ENCODE results near the gene PCDH9.
"Not testable (repeated sequence)": the region's sequence is repeated elsewhere in the genome, so short reads cannot be mapped to it uniquely, and the experiment has no call there.

PCDH9 gene

DNA sequence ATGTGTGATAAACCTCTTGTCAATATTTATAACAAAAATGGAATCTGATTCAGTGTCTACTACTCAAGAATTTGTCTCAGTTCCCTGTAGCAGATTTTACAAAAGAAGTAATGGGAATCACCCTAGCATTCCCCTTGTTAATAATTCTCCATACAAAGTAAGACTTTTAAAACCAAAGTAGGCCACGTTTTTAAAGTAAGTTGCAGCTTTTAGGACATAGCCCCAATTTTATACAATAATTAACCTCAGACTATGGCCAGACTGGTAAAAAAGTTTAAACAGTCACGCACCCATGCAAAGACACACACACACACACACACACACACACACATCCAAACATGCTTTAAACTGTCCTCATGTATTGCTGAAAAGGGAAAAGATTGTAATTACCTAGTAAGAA lies 589.9 kb downstream of the PCDH9 start:
- no peaks in the 10 kb centered on the region for H3K36me3 ChIP-seq (ENCODE audit: control insufficient read depth, insufficient read depth, low read length)
- H3K9me3 ChIP-seq (ENCODE audit: control insufficient read depth, insufficient read depth, low read length), result no peaks in the 10 kb centered on the region

DNA sequence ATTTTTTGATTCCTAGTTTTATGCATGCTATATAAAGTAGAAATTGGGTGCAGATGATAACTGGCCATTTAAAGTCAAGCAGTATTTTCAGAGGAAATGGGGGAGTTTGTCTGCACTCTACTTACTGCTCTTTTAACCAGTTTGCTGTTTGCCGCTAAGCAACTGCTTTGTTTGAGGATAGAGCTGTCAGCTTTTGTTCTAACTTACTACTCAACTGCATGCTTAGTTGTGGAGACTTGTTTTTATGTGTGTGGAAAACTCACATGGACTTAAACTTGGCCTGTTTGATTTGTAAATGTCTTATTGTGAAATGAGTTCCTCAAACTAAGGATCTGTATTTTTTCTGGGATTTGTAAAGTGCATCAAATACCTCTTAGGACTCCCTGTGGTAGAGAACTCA lies 591.1 kb downstream of the PCDH9 start:
- no peak overlapping the region for H3K27ac ChIP-seq (ENCODE audit: low read depth, low read length)
- H3K27me3 ChIP-seq (ENCODE audit: control insufficient read depth, insufficient read depth, low read length), result no peaks in the 10 kb centered on the region
- H3K9ac ChIP-seq (ENCODE audit: low read depth, low read length), result no peak overlapping the region
- no peaks in the 10 kb centered on the region for H3K36me3 ChIP-seq (ENCODE audit: control insufficient read depth, insufficient read depth, low read length)
- H3K4me3 ChIP-seq (ENCODE audit: low read depth, low read length), result no peak overlapping the region
- peaks cover 5% of the 10 kb centered on the region for H3K4me1 ChIP-seq (ENCODE audit: control insufficient read depth, insufficient read depth, low read length)
- no peaks in the 10 kb centered on the region for H3K9me3 ChIP-seq (ENCODE audit: control insufficient read depth, insufficient read depth, low read length)

More for the DNA sequence above, 589.9 kb downstream of the PCDH9 start:
- Histone ChIP-seq H3K27me3 (ENCODE audit: control insufficient read depth, insufficient read depth, low read length) (no peaks in the 10 kb centered on the region), H3K9ac (ENCODE audit: low read depth, low read length) (no peak overlapping the region), H3K27ac (ENCODE audit: low read depth, low read length) (no peak overlapping the region), H3K4me1 (ENCODE audit: control insufficient read depth, insufficient read depth, low read length) (peaks cover 5% of the 10 kb centered on the region), H3K4me3 (ENCODE audit: low read depth, low read length) (no peak overlapping the region)

DNA sequence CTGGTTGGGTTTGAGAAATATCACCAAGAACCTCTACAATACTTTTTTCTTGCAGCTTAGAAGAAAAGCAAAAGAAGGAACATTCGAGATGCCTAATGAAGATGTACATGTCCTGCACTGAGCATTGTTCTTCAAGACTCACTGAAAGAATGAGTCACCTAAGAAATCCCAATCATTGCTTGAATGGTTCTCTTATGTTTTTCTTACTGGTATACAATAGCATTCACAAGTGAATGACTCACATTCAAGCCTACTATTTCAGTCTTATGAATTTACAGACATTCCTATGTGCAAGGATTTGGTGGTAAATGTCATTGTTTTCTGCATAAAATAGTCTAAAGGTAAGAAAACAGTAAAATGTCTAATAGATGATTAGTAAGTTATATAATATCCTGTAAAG lies 594.6 kb downstream of the PCDH9 start:
- no peaks in the 10 kb centered on the region for H3K9me3 ChIP-seq (ENCODE audit: control insufficient read depth, insufficient read depth, low read length)

DNA sequence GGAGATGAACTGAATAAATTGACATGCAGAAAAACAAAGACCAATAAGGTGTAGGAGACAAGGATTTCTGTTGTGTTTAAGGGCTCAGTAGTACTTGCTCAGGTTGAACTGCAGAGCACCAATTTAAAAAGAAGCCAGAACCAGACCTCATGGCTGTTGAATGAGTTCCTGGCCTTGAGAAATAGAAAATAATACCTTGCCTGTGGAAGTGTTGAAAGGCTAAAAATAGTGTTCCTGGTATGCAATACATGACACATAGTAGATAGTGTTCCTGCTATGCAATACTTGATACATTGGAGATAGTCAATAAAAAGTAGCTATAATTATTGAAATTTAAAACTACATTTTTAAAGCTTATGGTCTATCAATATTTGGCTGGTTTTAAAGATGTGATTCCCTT lies 595.8 kb downstream of the PCDH9 start:
- H3K36me3 ChIP-seq (ENCODE audit: control insufficient read depth, insufficient read depth, low read length), result no peaks in the 10 kb centered on the region
- no peak overlapping the region for H3K27ac ChIP-seq (ENCODE audit: low read depth, low read length)

More for the DNA sequence above, 594.6 kb downstream of the PCDH9 start:
- Histone ChIP-seq H3K27ac (ENCODE audit: low read depth, low read length) (no peak overlapping the region), H3K9ac (ENCODE audit: low read depth, low read length) (no peak overlapping the region), H3K36me3 (ENCODE audit: control insufficient read depth, insufficient read depth, low read length) (no peaks in the 10 kb centered on the region), H3K4me3 (ENCODE audit: low read depth, low read length) (no peak overlapping the region), H3K4me1 (ENCODE audit: control insufficient read depth, insufficient read depth, low read length) (peaks cover 5% of the 10 kb centered on the region), H3K27me3 (ENCODE audit: control insufficient read depth, insufficient read depth, low read length) (no peaks in the 10 kb centered on the region)

DNA sequence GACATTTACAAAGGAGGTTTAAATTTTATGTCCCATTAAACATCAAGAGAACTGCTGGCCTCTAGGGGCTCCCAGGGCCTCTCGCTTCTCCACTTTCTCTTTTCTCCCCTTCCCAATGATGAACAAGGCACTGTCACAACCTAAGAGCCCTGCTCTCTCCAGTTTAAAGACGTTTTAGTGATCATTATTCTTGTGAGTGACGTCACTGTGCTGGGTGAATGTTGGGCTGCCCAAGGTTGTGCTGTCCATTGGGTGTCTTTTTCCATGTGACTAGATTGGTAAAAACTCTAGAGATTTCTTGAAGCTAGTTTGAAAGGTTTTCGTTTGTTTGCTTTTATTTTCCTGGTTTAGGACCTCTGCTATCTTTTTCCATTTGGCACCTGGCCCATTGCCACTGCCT lies 602.6 kb downstream of the PCDH9 start:
- H3K9me3 ChIP-seq (ENCODE audit: control insufficient read depth, insufficient read depth, low read length), result peaks cover 3% of the 10 kb centered on the region; the same call in 1 of the 2 replicates
- H3K4me3 ChIP-seq (ENCODE audit: low read depth, low read length), result no peak overlapping the region
- H3K4me1 ChIP-seq (ENCODE audit: control insufficient read depth, insufficient read depth, low read length), result no peaks in the 10 kb centered on the region
- no peak overlapping the region for H3K9ac ChIP-seq (ENCODE audit: low read depth, low read length)
- H3K27ac ChIP-seq (ENCODE audit: low read depth, low read length), result no peak overlapping the region
- no peaks in the 10 kb centered on the region for H3K36me3 ChIP-seq (ENCODE audit: control insufficient read depth, insufficient read depth, low read length)
- no peaks in the 10 kb centered on the region for H3K27me3 ChIP-seq (ENCODE audit: control insufficient read depth, insufficient read depth, low read length)

More for the DNA sequence above, 595.8 kb downstream of the PCDH9 start:
- Histone ChIP-seq H3K27me3 (ENCODE audit: control insufficient read depth, insufficient read depth, low read length) (no peaks in the 10 kb centered on the region), H3K4me3 (ENCODE audit: low read depth, low read length) (no peak overlapping the region), H3K9ac (ENCODE audit: low read depth, low read length) (no peak overlapping the region), H3K9me3 (ENCODE audit: control insufficient read depth, insufficient read depth, low read length) (peaks cover 3% of the 10 kb centered on the region; the same call in 1 of the 2 replicates), H3K4me1 (ENCODE audit: control insufficient read depth, insufficient read depth, low read length) (peaks cover 5% of the 10 kb centered on the region)

DNA sequence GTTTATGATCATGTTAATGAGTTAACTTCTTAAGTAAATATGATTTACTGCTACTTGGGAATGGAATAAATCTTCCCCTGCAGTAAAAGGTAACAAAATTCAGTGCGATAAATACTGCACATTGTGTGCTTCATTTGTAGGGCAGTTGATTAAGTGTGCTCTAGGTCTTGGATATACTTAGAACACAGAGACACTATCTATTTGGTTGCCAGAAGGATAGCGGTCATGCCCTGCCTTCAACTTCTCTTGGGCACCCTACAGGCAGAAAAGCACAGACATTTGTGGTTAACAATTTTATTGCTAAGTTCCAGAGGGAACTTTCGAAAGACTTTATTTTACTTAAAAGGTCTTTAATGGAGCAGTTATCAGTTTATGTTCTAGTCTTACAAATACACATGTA lies 605.8 kb downstream of the PCDH9 start:
- H3K9ac ChIP-seq (ENCODE audit: low read depth, low read length), result no peak overlapping the region
- 0 out of 2 replicates have a peak, but pooled peaks cover 3% of the 10 kb centered on the region for H3K9me3 ChIP-seq (ENCODE audit: control insufficient read depth, insufficient read depth, low read length)
- H3K4me3 ChIP-seq (ENCODE audit: low read depth, low read length), result no peak overlapping the region
- no peaks in the 10 kb centered on the region for H3K36me3 ChIP-seq (ENCODE audit: control insufficient read depth, insufficient read depth, low read length)
- no peaks in the 10 kb centered on the region for H3K27me3 ChIP-seq (ENCODE audit: control insufficient read depth, insufficient read depth, low read length)
- no peaks in the 10 kb centered on the region for H3K4me1 ChIP-seq (ENCODE audit: control insufficient read depth, insufficient read depth, low read length)
- H3K27ac ChIP-seq (ENCODE audit: low read depth, low read length), result no peak overlapping the region

DNA sequence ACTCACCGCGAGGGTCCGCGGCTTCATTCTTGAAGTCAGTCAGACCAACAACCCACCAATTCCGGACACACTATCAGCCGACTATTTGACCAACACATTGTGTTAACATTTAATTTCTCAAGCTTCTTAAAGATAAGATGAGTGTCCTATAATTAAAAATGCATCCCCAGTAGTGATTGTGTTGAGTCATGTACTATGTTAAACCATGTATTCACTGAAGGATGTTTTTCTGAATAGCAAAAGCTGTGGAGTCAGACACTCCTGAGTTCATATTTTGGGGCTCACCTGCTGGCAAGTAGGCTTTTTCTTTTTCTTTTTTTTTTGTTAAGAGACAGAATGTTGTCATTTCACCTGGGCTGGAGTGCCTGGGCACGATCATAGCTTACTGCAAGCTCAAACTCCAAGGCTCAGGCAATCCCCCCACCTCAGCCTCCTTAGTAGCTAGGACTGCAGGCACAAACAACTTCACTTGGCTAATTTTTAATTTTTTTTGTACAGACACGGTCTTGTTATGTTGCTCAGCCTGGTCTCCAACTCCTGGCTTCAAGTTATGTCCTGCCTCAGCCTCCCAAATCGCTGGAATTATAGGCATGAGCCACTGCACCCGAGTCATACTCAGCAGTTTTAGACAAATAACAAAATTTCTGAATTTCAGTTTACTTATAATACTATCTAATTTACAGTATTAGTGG lies 606.9 kb downstream of the PCDH9 start:
- Histone ChIP-seq H3K27me3 (ENCODE audit: control insufficient read depth, insufficient read depth, low read length) (no peaks in the 10 kb centered on the region), H3K9ac (ENCODE audit: low read depth, low read length) (no peak overlapping the region), H3K9me3 (ENCODE audit: control insufficient read depth, insufficient read depth, low read length) (0 out of 2 replicates have a peak, but pooled peaks cover 3% of the 10 kb centered on the region), H3K4me3 (ENCODE audit: low read depth, low read length) (no peak overlapping the region), H3K4me1 (ENCODE audit: control insufficient read depth, insufficient read depth, low read length) (no peaks in the 10 kb centered on the region), H3K36me3 (ENCODE audit: control insufficient read depth, insufficient read depth, low read length) (no peaks in the 10 kb centered on the region), H3K27ac (ENCODE audit: low read depth, low read length) (no peak overlapping the region)

DNA sequence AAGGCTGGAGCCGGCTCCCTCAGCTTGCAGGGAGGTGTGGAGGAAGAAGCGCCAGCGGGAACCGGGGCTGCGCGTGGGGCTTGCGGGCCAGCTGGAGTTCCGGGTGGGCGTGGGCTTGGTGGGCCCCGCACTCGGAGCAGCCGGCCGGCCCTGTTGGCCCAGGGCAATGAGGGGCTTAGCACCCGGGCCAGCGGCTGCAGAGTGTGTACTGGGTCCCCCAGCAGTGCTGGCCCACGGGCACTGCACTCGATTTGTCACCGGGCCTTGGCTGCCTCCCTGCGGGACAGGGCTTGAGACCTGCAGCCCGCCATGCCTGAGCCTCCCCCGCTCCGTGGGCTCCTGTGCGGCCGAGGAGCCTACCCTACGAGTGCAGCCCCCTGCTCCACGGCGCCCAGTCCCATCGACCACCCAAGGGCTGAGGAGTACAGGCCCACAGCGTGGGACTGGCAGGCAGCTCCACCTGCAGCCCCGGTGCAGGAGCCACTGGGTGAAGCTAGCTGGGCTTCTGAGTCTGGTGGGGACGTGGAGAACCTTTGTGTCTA lies 608.2 kb downstream of the PCDH9 start:
- H3K27ac ChIP-seq (ENCODE audit: low read depth, low read length); H3K27me3 ChIP-seq (ENCODE audit: control insufficient read depth, insufficient read depth, low read length); H3K36me3 ChIP-seq (ENCODE audit: control insufficient read depth, insufficient read depth, low read length); H3K4me3 ChIP-seq (ENCODE audit: low read depth, low read length); H3K9me3 ChIP-seq (ENCODE audit: control insufficient read depth, insufficient read depth, low read length); H3K4me1 ChIP-seq (ENCODE audit: control insufficient read depth, insufficient read depth, low read length); H3K9ac ChIP-seq (ENCODE audit: low read depth, low read length): not testable (repeated sequence)

DNA sequence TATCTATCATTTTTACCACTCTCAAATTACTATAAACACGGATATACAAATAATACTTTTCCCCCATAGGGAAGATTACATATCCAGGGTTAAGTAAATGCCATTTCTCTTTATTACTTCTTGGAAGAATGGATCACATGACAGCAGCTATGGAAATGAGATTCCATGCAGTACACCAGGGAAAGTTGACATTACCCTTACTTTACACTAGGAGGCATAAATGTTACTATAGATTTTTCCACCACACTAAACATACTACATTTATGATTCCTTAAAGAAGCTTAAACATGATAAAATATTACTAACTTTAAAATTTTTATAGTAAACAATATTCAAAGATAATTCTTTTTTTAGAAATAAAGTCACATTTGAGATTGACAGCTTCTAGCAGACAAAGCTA lies 611.4 kb downstream of the PCDH9 start:
- no peaks in the 10 kb centered on the region for H3K27me3 ChIP-seq (ENCODE audit: control insufficient read depth, insufficient read depth, low read length)
- H3K4me1 ChIP-seq (ENCODE audit: control insufficient read depth, insufficient read depth, low read length), result no peaks in the 10 kb centered on the region
- H3K9me3 ChIP-seq (ENCODE audit: control insufficient read depth, insufficient read depth, low read length), result peaks cover 6% of the 10 kb centered on the region; the same call in 1 of the 2 replicates
- H3K27ac ChIP-seq (ENCODE audit: low read depth, low read length), result no peak overlapping the region
- H3K9ac ChIP-seq (ENCODE audit: low read depth, low read length), result no peak overlapping the region
- H3K4me3 ChIP-seq (ENCODE audit: low read depth, low read length), result no peak overlapping the region
- H3K36me3 ChIP-seq (ENCODE audit: control insufficient read depth, insufficient read depth, low read length), result no peaks in the 10 kb centered on the region

DNA sequence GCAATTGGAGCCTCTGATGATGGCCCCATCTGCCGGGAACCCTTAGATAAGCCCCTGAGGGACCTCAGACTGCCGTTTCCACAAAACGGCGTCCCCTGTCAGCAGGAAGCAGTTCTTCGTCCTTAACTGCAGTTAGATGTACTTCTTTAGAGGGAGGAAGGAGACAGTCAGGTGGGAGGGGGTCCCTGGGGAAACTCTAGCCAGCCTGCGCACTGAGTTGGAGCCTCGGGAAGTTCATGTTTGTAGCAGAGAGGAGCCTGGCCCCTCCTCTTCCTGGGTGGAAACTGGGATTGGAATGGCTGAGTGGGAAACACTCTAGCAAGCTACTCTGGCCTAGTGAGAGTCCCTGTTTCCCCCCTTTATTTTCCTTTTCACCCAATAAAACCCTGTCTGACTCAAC lies 612.4 kb downstream of the PCDH9 start:
- H3K27ac ChIP-seq (ENCODE audit: low read depth, low read length), result no peak overlapping the region
- no peaks in the 10 kb centered on the region for H3K4me1 ChIP-seq (ENCODE audit: control insufficient read depth, insufficient read depth, low read length)
- H3K9ac ChIP-seq (ENCODE audit: low read depth, low read length), result no peak overlapping the region
- H3K27me3 ChIP-seq (ENCODE audit: control insufficient read depth, insufficient read depth, low read length), result no peaks in the 10 kb centered on the region
- peaks cover 6% of the 10 kb centered on the region; the same call in 1 of the 2 replicates for H3K9me3 ChIP-seq (ENCODE audit: control insufficient read depth, insufficient read depth, low read length)
- H3K36me3 ChIP-seq (ENCODE audit: control insufficient read depth, insufficient read depth, low read length), result no peaks in the 10 kb centered on the region
- no peak overlapping the region for H3K4me3 ChIP-seq (ENCODE audit: low read depth, low read length)

DNA sequence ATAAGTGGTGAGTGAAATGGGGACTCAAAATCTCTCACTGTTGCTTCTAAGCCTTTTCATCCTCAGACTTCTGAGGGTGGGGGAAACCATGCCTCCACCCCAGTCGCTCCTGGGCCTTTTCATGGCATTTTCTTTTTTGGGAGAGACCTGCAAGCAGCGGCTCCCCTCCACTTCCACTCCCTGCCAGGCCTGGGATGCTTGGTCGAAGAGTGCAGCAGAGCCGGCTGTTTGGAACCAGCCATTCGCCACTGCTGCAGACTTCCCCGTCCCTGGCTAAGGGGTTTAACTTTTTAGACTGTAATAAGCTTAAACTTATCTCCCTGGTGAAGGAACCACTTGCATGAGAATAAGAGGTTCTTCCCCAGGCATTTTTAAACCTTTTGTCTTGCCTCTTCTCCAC lies 617.2 kb downstream of the PCDH9 start:
- no peaks in the 10 kb centered on the region for H3K27me3 ChIP-seq (ENCODE audit: control insufficient read depth, insufficient read depth, low read length)
- H3K36me3 ChIP-seq (ENCODE audit: control insufficient read depth, insufficient read depth, low read length), result no peaks in the 10 kb centered on the region
- no peaks in the 10 kb centered on the region for H3K4me1 ChIP-seq (ENCODE audit: control insufficient read depth, insufficient read depth, low read length)
- no peak overlapping the region for H3K27ac ChIP-seq (ENCODE audit: low read depth, low read length)
- no peak overlapping the region for H3K4me3 ChIP-seq (ENCODE audit: low read depth, low read length)
- H3K9me3 ChIP-seq (ENCODE audit: control insufficient read depth, insufficient read depth, low read length), result peaks cover 2% of the 10 kb centered on the region; the same call in 1 of the 2 replicates
- no peak overlapping the region for H3K9ac ChIP-seq (ENCODE audit: low read depth, low read length)
